Measurements from ENCODE around the gene TMEM88. TPM values are rescaled to one million over a fixed set of nuclear protein-coding genes. Genes with fewer than 3 reads are reported as not detected.
A peak's percentile ranks its signal among the peaks of the same experiment; 100 is the strongest.

Gene TMEM88
- total and polyA plus RNA-seq, 2 of the 13 experiments (the other 11 are each of a cell fraction or from before 2014, with no cell fraction given): 0.31 to 0.66 TPM

DNA sequence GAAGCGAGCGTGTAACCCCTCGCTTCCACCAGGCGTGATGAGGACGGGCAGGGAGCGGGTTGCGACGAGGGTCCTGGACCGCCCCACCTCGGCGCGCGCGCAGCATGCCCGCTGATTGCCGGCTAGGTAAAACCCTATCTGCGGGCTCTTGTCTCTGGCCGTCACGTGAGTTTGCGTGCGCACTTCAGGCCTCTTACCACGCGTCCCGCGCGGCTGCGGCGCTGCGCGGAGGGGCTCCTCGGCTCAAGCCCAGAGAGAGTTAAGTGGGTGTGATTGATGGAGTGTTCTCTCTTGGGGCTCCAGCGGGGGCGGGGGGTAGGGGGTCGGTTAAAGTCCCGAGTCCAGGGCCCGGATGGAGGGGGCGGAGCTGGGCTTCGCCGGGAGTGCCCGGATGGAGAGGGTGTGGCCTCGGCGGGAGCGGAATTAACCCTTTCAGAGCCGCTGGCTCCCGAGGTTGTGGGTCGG lies 12.9 kb upstream of the TMEM88 start (continued):
- TF ChIP-seq HNF1A (IDR thresholded peaks at IDR 0.05; ENCODE audit: low read depth) (no peak), HNF1A (CRISPR knock-in tag; IDR thresholded peaks at IDR 0.05; ENCODE audit: borderline replicate concordance) (peak; percentile 24; the same call in 1 of the 2 replicates), THAP11 (CRISPR knock-in tag; IDR thresholded peaks at IDR 0.05) (peak; percentile 59; the same call in 1 of the 2 replicates), ZNF569 (CRISPR knock-in tag; IDR thresholded peaks at IDR 0.05; ENCODE audit: borderline replicate concordance) (no peak), ZNF451 (CRISPR knock-in tag; IDR thresholded peaks at IDR 0.05) (0 out of 2 replicates have a peak, but pooled peaks have one; percentile 5), ATRX (CRISPR knock-in tag; IDR thresholded peaks at IDR 0.05; ENCODE audit: borderline replicate concordance) (no peak), ZNF713 (CRISPR knock-in tag; IDR thresholded peaks at IDR 0.05) (no peak), ZNF75D (CRISPR knock-in tag; IDR thresholded peaks at IDR 0.05; ENCODE audit: borderline replicate concordance) (no peak), ZKSCAN5 (CRISPR knock-in tag; IDR thresholded peaks at IDR 0.05) (no peak), ZNF552 (CRISPR knock-in tag; IDR thresholded peaks at IDR 0.05; ENCODE audit: borderline replicate concordance) (no peak), PHF5A (CRISPR knock-in tag; IDR thresholded peaks at IDR 0.05; ENCODE audit: low read depth, unreplicated experiment) (peak; percentile 50), ASH2L (IDR thresholded peaks at IDR 0.05; ENCODE audit: insufficient read length, low read depth, low read length) (peak; percentile 77), ZNF703 (CRISPR knock-in tag; IDR thresholded peaks at IDR 0.05; ENCODE audit: borderline replicate concordance) (no peak), RARA (CRISPR knock-in tag; IDR thresholded peaks at IDR 0.05) (peak; percentile 1; the same call in 1 of the 2 replicates), NCOA2 (CRISPR knock-in tag; IDR thresholded peaks at IDR 0.05) (no peak; the same call in 1 of the 2 replicates), ZBTB1 (CRISPR knock-in tag; IDR thresholded peaks at IDR 0.05; ENCODE audit: borderline replicate concordance) (no peak), NFKB2 (CRISPR knock-in tag; IDR thresholded peaks at IDR 0.05; ENCODE audit: borderline replicate concordance) (0 out of 2 replicates have a peak, but pooled peaks have one; percentile 10), IRF1 (CRISPR knock-in tag; IDR thresholded peaks at IDR 0.05; ENCODE audit: low read depth) (no peak), HMGXB4 (CRISPR knock-in tag; IDR thresholded peaks at IDR 0.05; ENCODE audit: borderline replicate concordance in 1 of 2, low read depth in 1 of 2) (peak in 1 of 2 experiments; percentile 61; a peak in 1 of 4 replicates), ONECUT2 (CRISPR knock-in tag; IDR thresholded peaks at IDR 0.05) (no peak)
- TF ChIP-seq, protein P1, sequence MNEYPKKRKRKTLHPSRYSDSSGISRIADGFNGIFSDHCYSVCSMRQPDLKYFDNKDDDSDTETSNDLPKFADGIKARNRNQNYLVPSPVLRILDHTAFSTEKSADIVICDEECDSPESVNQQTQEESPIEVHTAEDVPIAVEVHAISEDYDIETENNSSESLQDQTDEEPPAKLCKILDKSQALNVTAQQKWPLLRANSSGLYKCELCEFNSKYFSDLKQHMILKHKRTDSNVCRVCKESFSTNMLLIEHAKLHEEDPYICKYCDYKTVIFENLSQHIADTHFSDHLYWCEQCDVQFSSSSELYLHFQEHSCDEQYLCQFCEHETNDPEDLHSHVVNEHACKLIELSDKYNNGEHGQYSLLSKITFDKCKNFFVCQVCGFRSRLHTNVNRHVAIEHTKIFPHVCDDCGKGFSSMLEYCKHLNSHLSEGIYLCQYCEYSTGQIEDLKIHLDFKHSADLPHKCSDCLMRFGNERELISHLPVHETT (CRISPR knock-in tag; conservative IDR thresholded peaks at IDR 0.05): no peak

Data from HepG2 (cell line).